ENCODE measurements around the gene NRGN.
A peak's percentile ranks its signal among the peaks of the same experiment; 100 is the strongest.

NRGN gene

DNA sequence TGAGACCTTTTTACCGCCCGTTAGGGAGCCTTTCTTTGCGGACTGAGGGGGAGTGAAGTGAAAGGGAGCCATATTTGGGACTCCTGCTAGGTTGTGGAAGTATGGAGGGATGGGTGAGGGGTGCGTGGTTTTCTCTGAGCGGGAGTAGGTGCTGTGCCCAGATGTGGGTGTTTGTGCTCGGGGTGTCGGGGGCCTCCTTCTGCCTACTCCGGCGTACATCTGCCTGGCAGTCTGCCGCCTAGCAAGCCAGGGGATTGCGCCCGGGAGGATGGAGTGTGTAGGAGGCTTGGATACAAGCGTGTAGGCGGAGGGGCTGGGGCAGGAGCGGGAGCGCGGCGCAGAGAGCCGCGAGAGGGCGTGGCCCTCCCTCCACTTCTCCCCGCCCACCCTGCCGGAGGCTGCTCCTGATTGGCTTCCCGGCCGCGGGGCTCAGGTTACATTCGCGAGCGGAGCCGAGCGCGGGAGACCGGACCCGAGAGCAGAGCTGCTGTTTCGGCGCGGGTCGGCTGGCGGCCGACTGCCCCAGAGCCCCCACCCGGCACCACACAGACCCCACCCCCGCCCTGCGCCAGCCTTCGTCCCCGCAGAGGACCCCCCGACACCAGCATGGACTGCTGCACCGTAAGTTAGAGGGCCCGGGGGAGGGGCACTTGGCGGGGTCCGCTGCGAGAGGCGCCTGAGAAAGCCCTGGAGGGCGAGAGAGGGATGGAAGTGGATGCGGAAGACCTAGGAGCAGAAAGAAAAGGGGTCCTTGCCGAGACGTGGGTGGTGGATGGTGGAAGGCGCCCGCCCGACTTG lies at the start of gene NRGN:
TSS of gene NRGN (plus strand) at position 464 of the 798 bp plus-strand sequence. CDS start at position 607, 143 bp downstream.
- DNase-seq: peak; percentile 25

DNA sequence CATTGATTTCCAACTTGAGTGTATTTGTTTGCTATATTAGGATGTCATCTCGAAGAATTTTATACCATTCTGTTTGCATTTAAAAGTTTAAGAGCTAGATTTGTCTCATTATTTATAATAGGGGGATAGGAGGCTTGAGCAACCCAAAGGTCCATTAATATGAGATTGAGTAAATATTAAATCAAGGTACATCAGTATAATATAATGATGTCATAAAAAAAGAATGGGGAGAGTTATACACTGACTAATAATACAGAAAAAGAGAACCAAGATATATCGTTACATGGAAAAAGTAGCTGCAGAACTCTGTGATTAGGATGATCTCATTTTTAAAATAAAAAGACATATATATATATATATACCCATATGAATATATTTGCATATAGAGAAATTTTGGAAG lies 46.6 kb upstream of the NRGN start:
- DNase-seq: no peak

DNA sequence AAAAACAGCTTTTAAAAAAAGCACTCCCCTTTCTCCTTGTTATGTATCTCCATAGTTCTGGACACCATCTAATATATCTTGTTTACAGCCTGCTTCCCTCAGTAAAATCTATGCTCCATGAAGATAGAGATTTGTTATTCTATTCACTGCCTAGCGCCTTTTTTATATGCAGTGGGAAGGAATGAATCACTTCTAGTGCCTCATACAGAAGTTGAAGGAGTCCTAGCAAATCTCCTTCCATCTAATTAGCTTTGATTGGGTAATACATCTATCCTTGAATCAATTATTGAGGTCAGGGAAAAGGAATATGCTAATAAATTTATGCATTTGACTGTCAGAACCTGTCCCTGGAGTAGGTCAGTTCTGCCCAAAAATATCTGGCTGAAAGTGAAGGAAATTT lies 40.2 kb upstream of the NRGN start:
- DNase-seq: no peak

DNA sequence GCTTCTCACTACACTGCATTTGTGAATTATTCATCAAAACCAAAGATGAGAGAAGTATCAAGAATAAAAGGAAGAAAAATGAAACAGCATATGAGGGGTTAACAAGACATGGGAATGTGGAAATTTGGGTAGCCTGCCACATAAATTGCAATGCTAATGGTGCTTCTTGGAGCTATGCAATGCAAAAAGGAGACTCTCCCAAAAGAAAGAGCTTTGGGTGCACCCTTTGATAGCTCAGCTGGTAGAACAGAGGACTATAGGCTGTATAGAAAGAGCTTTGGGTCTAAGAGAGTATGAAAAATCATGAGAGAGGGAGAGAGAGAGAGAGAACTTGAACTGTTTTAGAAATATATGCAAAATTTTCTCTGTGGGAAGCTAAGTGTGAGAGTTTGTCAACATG lies 39.7 kb upstream of the NRGN start:
- no peak for DNase-seq

DNA sequence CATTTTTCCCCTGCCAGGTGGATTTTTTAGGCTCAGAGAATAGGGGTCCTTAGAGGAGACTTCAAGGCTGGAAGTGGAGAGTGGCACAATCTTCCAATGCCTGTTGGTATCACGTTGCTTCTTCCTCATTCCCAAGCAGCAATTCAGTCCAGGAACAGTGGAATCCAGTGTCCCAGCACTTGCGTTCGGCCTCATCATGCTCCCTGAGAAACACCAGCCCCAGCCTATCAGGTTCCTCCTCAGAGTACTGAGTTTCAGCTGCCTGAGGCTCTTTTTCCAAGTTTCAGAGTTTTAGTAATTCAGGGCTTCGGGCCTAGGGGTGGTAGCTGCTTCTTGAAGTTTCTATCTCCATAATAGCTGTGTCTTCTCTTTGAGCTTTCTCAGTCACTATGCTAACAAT lies 31.9 kb upstream of the NRGN start:
- DNase-seq: no peak

DNA sequence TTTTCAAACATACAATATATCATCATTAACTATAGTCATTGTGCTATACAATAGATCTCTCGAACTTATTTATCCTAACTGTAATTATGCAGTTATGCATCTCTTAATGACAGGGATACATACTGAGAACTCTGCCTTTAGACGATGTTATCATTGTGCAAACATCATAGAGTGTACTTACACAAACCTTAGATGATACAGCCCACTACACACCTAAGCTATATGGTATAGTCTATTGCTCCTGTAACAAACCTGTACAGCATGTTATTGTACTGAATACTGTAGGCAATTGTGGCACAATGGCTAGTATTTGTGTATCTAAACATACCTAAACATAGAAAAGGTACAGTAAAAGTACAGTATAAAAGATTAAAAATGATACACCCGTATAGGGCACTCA lies 27.4 kb upstream of the NRGN start:
- DNase-seq: no peak

DNA sequence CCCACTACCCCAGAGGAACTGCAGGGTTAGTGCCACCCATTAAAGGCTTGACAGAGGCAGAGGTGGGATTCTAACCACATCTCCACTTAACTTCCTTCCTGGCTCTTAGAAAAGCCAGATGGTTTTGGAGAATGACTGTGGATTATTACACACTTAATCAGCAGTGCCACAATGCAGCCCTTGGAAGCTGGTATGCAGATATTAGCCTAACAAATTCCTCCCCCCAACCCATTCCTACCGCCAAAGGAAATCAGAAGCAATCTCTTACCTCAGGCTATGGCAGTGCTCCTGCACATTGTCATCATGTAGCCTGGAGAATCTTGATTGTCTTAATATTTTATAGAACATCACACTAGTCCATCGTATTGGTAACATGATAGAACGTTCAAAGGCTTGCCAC lies 23.2 kb upstream of the NRGN start:
- no peak for DNase-seq

DNA sequence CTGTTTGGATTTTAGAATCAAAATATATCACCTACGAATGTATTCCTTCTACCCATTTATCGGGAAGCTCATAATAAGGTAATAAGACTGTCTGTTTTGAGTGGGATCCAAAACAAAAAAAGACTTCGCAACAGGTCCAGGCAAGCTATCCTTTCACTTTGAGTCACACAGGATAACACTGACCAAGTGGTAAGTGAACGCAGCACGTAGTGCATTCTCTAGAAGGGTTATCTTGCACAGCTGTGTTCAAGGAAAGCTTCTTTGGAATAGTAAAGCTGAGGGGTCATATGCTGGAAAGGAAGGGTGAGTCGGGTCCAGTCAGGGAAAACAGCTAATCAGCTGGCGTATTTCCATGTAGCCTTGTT lies 22.3 kb upstream of the NRGN start:
- DNase-seq: no peak

DNA sequence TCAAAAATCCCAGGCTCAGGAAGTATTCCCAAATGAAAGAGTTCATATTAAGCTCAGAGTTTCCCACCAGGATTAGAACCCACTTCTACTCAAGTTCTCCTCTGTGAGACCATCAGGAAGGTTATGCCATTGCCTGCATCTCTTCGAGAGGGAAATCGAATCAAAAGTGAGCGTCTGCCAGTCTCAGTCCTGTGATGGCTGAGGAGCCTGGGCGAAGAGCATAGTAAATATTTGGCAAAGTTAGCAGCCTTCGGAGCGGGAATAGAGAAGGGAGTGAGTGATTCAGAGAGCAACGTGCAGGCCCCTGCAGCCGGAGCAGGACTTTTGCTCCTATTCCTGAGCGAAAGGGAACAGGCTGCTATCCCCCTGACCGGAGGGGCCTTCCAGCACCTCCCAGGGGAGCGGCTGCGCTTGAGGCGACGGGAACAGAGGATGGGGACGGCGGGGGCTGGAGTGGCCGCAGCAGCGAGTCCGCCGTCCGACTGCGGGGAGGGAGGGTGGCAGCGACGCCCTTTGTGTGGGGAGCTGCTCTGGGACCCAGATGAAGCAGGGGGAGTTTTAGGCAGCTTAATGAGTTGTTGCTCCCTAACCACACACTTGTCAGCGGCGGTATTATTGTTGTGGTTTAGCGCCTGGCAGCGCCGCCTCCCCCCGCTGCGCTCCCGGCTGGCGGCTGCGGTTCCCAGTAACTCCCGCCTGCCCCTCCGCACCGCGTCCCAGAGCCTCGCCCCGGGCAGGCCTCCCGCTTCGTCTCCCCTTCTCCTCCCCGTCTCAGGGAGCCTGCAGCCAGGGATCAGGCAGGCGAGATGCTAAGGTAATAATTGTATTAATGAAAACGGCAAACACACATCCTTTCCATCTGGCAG lies 21.7 kb upstream of the NRGN start:
- no peak for DNase-seq

DNA sequence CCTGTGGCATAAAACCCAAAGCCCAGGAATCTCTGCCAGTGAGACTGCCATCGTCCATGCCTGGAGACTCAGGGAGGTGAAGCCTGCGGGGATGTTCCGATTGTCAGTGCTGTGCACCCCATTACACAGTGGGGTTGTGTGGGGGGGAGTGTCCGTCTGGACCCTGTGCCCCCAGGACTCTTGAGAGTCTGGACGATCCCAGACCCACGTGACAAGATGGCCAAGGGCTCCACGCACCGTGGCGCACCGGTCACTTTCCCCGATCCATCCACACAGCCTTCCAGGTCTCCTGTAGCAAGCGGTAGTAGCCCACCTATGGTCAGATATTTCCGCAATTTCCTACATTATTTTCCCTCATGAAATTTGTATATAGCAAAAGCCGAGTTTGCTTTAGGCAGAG lies 20.9 kb upstream of the NRGN start:
- no peak for DNase-seq

DNA sequence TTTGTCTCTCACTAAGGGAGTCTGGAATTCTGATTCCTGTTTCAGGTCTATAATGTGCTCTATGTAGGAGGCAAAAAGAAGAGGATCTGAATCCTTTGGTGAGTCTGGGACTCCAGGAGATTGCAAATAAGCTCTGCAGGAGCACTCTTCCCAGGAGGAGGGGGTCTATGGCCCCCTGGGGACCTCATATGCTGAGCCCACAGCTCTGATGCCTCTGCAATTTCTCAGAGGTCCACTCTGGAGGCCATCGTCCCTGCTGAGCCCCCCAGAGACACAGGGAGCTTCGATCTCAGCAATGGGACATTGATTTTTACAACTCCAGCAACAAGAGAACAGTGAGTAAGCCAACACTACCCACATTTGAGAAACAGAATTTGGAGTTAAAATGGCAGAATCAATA lies 20.2 kb upstream of the NRGN start:
- DNase-seq: no peak

DNA sequence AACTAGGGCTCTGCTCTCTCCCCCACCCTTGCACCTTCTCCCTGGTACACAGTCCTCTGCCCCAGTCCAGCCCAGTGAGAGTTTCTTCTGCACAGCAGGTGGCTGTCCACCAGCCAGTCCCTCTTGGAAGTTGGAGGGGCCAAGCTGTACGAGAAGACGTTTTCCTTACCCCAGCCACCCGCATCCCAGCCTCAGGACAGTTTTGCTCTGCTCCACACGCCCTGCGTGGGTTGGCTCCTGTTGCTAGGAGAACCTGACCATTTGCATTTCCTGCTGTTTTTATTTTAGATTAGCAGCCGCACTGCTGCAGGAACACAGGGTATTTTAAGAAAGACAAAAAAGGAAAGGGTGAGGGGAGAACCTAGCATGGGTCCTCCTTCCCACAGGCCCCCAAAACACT lies 17.6 kb upstream of the NRGN start:
- DNase-seq: no peak

DNA sequence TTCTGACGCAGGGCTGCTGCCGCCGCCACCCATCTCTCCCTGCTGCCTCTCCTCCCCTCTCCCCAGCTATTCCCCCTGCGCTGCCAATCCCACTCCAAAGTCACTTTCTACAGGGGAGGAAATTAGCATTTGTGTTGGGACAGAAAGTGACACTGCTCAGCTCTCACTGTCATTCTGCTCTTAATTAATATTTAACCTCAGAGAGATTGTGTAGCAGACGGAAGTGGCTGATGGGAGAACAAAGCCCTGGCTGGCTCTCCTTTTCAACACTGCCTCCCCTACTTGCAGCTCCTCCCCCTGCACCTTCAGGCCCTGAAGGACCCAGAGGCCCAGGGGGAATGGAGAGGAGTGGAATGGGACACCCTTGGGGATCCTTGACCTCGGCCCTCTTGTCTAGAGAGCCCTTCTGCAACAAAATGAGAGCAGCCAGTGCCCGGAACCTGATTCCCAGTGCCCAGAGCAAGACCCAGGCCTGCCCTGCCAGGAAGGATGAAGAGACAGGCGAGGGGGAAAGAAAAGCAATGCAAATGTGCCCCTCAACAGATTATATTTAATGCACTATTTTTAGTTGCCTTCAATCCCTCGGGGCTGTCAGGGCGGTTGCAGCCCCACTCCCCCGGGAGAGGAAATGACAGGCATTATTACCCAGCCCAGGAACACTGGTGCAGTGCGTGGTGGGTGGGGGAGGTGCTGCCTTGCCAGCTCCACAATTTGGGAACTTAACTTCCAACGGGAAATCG lies 14.6 kb upstream of the NRGN start:
- no peak for DNase-seq

DNA sequence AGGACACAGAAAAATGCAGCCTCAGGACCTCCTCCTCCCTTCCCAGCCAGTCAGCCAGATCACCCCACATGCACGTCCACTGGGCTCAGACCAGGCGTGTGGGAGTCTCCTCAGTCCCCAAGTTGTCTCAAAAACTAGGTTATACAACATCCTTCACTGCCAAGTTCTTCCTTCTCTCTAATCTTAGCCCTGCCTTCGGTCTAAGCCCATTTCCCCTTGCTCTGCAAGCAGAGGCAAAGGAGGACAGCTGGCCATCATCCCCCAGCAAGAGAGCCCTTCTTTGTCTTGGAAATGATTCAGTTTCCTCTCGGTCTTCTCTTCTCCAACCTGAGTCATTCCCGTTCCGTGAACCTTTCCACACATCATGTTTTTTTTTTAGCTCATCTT lies 14.0 kb upstream of the NRGN start:
- no peak for DNase-seq

DNA sequence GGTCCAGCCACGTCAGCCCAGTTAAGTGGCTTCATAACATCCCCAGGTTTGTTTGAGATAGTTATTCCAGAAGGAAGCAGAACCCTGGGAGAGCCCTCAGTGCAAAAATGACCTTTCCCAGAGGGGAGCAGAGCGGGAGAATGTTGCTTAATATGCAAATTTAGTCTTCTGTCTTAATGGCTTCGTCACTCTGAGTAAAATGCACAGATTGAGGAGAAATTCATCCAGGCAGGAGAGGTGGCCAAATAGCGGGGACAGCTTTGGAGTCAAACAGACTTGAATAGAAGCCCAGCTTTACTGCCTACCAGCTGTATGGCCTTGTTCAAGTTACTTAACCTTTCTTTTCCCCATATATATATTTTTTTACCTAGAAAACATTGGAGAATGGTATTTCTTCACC lies 12.3 kb upstream of the NRGN start:
- no peak for DNase-seq

DNA sequence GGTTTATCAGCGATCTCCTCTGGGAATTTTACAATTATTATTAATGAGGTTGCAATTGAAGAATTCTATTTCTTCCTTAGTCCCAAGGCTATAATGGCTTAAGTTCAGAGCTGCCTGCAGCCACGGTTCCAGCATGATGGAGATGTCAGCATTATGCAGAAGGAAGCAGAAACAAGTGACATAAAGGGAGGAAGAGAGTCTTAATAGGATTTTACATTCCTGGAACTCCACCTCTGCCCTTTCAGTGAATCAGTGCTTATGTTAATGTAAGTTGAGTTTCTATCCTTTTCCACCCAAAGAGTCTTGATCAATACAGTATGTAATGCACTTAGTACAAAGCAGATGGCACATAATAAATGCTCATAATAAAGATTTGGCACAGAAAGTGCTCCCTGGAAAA lies 11.6 kb upstream of the NRGN start:
- no peak for DNase-seq

DNA sequence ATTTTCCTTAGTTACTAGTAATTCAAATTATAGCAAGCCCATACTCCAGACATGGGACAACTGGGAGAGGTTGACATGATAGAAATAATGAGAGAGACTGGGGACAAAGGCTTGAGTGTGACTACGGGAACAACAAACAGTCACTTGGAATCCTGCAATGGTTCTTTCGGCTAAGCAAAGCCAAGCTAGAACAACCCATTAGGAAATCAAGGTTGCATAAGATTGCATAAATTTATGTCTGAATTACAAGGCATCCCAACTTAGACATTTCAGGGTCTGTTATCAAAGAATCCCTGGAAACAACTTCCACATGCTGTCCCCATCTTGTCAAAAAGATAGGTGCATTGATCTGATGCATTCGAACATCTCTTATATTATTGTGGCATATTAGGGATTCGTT lies 10.2 kb upstream of the NRGN start:
- no peak for DNase-seq

DNA sequence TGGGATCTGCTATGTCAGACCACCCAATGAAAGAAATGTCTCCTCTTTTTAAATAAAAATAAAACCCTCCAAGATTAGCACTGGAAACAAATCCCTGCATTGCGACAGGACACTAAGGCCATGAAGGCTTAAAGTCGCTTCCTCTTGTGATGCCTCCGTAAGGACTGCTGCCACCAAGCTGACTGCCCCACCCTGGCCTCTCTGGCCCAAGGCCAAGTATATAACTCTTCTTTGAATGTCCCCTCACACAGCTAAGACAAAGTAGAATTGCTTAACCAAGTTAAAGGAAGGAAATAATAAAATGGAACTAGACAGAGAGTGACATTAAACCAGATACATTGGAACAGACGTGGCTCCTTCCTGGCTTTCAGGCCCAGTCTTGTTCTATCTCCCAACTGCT lies 7.5 kb upstream of the NRGN start:
- no peak for DNase-seq

DNA sequence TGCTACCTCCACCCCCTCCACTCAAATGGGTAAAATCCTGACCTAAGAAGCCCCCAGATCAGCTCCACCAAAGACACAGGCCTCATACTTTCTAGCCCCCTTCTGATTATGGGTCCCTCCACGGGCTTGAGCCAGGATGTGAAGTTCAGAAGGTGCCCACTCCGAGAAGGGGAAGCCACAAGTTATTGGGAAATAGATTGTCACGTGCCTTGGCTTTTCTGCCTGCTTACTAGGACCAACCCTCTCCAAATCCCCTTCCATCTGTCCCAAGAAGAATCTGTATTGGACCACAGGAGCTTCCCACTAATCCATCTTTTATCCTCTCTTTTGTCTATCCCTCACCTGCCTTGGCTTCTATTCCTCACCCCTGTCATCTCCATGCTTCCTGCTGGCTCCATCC lies 3.0 kb upstream of the NRGN start:
- DNase-seq: no peak

DNA sequence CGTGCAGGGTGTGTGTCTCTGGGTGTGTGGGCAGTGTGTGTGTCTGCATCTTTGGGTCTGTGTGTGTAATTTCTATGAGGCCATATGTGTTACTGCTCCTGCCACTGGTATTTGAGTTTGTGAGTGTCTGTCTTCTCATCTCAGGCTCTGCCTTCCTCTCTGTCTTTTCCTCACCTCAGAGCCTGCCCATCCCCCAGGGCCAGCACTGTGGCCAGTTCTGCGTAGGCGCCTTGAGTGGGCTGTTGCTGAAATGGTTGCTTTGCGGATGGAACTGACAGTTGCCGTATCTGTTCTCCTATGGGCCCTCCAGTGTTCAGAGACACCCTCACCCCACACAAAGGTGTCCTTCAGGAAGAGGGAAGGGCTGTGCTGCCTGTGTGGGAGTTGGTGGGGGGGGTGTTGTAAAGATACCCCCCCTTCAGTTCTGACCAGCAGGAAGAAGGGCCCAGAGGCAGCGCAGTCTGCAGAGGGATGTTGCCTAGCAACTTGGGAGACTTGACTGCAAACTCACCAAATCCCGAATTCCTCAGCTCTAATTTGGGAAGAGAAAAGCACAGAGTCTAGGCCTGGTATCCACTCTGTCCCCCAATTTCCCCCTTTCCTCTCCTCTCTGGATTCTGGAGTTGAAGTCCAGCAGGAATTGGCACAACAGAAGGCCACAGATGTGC lies 2.0 kb upstream of the NRGN start:
- DNase-seq: no peak

DNA sequence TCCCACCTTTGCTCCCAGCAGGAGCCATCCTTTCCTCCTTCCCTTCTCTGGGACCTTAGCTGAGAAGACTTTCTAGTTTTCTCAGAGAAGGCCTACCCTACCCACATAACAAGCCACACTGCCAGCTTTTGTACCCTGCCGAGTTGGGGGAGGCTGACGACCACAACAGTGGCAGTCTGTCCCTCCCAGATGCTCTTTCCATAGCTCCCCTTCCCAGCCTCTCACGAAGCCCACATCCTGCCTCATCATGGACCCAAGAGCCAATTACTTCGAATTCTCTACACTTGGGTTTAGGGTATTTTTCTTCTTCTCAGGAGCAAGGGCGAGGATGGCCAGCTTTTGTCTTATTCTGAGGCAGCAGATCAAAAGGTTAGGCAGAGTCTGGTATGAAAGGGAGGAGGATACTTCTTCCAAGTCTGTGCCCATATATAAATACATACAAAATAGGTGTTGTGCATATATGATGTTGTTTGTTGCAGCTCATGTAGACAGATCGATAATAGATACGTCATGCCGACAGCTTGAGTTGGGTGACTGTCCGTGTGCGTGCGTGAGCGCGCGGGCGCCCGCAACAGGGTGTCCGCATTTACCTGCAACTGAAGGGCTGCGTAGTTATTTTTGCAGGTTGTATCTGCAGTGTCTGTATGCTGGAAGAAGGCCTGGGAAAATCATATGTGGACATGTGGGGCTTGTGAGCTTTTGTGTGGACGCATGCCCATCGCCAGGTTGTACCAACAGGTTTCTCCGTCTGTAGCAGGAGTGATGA lies 846 bp upstream of the NRGN start:
- DNase-seq: no peak

DNA sequence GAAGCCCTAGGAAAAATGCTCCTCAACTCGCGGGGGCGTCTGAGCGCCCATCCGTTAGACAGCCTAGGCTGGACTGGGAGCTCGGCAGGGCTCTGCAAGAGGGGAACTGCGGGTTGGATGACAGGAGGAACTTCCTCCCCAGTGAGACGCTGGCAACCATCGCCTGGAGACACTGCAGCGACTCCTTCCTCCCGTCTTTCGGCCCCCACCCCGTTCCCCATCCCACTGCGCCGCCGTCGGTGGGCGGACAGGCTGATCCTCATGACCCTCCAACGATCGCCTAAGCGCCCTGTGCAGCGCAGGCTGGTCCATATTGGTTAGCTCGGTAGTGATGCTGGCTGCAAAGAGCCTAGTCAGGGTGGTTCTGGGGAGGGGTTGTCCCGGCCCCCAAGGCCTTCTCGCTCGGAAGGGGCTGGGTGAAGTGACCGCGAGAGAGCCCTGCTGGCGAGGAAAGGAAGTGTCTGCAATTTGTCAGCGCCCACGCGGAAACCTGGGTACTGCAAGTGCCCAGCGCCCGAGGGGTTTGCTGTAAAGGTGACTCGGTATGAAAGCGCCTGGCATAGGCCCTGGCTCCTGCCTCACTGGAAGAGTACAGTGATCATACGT lies 638 bp downstream of the NRGN start:
- DNase-seq: no peak
